NCI-H446 treated with DMSO at 0.1 percent for 48 hours (cell line): Measurements from ENCODE around the gene EHMT2.
"Not testable (repeated sequence)": the region's sequence is repeated elsewhere in the genome, so short reads cannot be mapped to it uniquely, and the experiment has no call there.

Experiments used
- DNase-seq: peaks from one replicate; lab custom pipeline; 2025; lab: John Stamatoyannopoulos, UW

Gene EHMT2

GRCh38 chr6:31897612-31898382 lies at the start of gene EHMT2:
Gene EHMT2, minus strand, starts transcription at chr6:31897698. Its CDS starts 21 bp downstream, at chr6:31897677.
- peak; percentile 57 for DNase-seq

- DNase-seq, result no peak
Observed at GRCh38 chr6:31947070-31947675, 49.7 kb upstream of the EHMT2 start.

GRCh38 chr6:31946370-31946885 lies 48.9 kb upstream of the EHMT2 start:
- DNase-seq, result no peak

- DNase-seq, result no peak
Observed at GRCh38 chr6:31945507-31946369, 48.2 kb upstream of the EHMT2 start, which contains the start of gene CFB. Gene CFB, plus strand, starts transcription at chr6:31946095. Its CDS starts 127 bp downstream, at chr6:31946222.

- DNase-seq, result no peak
Observed at GRCh38 chr6:31945154-31945506, 47.6 kb upstream of the EHMT2 start.

GRCh38 chr6:31943742-31944141 lies 46.2 kb upstream of the EHMT2 start:
- DNase-seq, result no peak

- DNase-seq, result no peak
Observed at GRCh38 chr6:31940256-31940664, 42.8 kb upstream of the EHMT2 start.

GRCh38 chr6:31935823-31936222 lies 38.3 kb upstream of the EHMT2 start:
- DNase-seq, result no peak

GRCh38 chr6:31935021-31935420 lies 37.5 kb upstream of the EHMT2 start:
- DNase-seq, result no peak

GRCh38 chr6:31933537-31933936 lies 36.0 kb upstream of the EHMT2 start:
- no peak for DNase-seq

- not testable (repeated sequence) for DNase-seq
Observed at GRCh38 chr6:31932137-31932536, 34.6 kb upstream of the EHMT2 start.

GRCh38 chr6:31930962-31931361 lies 33.5 kb upstream of the EHMT2 start:
- DNase-seq, result no peak

- DNase-seq, result no peak
Observed at GRCh38 chr6:31928672-31928939, 31.1 kb upstream of the EHMT2 start.

- DNase-seq, result no peak
Observed at GRCh38 chr6:31927863-31928671, 30.6 kb upstream of the EHMT2 start.

GRCh38 chr6:31927242-31927862 lies 29.9 kb upstream of the EHMT2 start, which contains the start of gene C2:
Gene C2, plus strand, starts transcription at chr6:31927717. Its CDS starts 36 bp downstream, at chr6:31927753.
- DNase-seq, result no peak

- DNase-seq, result no peak
Observed at GRCh38 chr6:31922942-31923341, 25.4 kb upstream of the EHMT2 start.

- no peak for DNase-seq
Observed at GRCh38 chr6:31920811-31921210, 23.3 kb upstream of the EHMT2 start.

GRCh38 chr6:31919624-31920303 lies 22.3 kb upstream of the EHMT2 start:
- DNase-seq, result no peak

- no peak for DNase-seq
Observed at GRCh38 chr6:31918069-31918720, 20.7 kb upstream of the EHMT2 start.

- no peak for DNase-seq
Observed at GRCh38 chr6:31915756-31916155, 18.3 kb upstream of the EHMT2 start.
